Stimulated activated CD4-positive, alpha-beta T cell treated with anti-CD3 and anti-CD28 coated beads, Interleukin-4, amount 100 ng/mL, for 1 hour (primary cell): ENCODE data around the gene ACY1.
"Not testable (repeated sequence)": the region's sequence is repeated elsewhere in the genome, so short reads cannot be mapped to it uniquely, and the experiment has no call there.

Experiments
- DNase-seq: peaks from one replicate; pipeline ENCODE4 v3.0.0-alpha.2; 2020

Gene ACY1

DNA sequence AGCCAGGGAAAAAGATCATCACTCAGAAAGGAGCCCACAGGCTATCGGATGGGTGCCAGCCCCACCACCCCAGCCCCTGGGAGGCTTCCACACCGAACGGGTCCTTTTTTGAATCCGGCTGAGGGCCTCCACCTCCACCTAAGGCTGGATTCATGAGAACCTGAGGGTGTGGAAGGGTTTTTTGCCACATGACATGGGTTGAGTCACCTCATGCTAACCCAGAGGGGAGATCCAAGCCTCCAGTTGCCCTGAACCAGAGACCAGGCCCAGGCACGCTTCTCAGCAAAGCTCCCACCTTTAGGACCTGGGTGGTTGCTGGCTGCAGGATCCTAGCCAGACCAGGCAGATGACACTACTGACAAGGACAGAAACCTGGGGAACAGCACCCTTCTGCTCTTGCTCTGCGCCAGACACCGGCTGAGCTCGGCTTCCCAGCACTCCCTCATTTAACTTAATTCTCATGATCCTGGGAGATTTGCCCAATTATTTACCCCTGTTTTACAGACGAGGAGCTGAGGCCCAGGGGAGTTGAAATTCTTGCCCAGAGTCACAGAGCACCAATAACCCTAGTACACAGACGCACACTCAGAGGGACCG lies 47.5 kb downstream of the ACY1 start:
- DNase-seq, result no peak

GRCh38 chr3:52031896-52032295 lies 48.6 kb downstream of the ACY1 start:
- DNase-seq, result no peak

- DNase-seq, result no peak
Observed at GRCh38 chr3:52032702-52033408, 49.5 kb downstream of the ACY1 start.

DNA sequence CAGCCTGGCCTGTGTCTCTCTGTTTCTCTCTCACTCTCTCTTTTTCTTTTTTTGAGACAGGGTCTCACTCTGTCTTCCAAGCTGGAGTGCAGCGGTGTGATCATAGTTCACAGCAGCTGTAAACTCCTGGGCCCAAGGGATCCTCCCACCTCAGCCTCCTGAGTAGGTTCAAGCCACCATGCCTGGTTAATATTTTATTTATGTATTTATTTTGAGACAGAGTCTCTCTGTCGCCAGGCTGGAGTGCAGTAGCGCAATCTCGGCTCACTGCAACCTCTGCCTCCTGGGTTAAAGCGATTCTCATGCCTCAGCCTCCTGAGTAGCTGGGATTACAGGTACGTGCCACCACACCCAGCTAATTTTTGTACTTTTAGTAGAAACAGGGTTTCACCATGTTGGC lies 50.4 kb downstream of the ACY1 start:
- DNase-seq, result not testable (repeated sequence)

DNA sequence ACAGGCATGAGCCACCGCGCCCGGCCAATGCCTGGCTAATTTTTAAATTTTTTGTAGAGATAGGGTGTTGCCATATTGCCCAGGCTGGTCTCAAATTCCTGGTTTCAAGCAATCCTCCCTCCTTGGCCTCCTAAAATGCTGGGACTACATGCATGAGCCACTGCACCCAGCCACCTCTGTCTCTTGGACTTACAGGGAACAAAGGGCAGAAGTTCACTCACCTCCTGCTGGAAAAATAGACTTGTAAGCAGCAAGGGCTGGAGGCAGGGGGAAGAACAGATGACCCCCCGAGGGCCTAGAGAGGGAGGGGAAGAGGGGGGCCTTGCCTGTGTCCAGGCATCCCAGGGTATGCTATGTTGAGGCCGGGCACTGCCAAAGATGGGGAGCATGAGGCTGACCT lies 50.9 kb downstream of the ACY1 start:
- DNase-seq, result no peak

DNA sequence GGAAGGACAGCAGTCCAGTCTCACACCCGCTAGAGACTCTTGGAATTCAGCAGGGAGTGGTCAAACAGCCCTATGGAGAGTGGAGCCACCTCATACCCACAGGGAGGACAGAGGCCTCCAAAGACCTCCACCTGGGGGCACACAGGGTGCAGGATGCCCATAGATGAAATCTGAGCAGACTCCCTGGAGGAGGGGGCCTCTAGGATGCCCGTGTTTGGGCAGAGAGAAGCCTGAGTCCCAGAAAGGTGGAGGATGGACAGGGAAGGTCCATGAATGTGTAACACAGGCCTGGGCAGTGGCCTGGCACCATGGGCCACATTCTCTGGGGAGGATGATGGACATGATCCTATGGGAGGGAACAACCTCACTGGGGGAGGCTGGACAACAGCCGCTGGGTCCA lies 51.3 kb downstream of the ACY1 start:
- DNase-seq, result no peak

- no peak for DNase-seq
Observed at GRCh38 chr3:52036222-52036694, 52.9 kb downstream of the ACY1 start.

DNA sequence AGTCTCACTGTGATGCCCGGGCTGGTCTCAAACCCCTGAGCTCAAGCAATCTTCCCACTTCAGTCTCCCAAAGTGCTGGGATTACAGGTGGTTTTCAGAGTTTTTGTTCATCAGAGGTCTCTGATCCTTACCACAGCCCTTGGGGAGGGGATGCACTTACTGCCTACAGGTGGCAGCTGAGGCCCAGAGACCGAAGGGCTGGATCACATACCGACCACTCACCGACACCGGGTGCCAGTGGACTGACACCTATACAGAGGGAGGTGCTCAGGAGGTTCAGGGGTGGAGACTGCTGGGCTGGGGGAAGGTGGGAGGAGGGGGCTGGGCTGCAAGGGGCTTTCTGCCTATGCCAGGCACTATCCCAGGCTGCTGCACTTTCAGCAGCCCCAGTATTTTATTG lies 53.5 kb downstream of the ACY1 start:
- DNase-seq, result no peak

- no peak for DNase-seq
Observed at GRCh38 chr3:52037291-52037690, 54.0 kb downstream of the ACY1 start.

GRCh38 chr3:52038227-52038626 lies 54.9 kb downstream of the ACY1 start:
- no peak for DNase-seq
